GM10266 (cell line): ENCODE measurements around the gene CSAD.
"Not testable (repeated sequence)": the region's sequence is repeated elsewhere in the genome, so short reads cannot be mapped to it uniquely, and the experiment has no call there.

Experiments
- DNase-seq: peaks from one replicate; pipeline ENCODE4 v3.0.0; 2012; ENCODE audit errors: extremely low spot score
- CTCF ChIP-seq: IDR thresholded peaks from 2 replicates; pipeline ENCODE4 v1.5.1; 2012; ENCODE audit warnings: mild to moderate bottlenecking, low read depth; ENCODE audit not compliant: control insufficient read depth, insufficient read depth; ENCODE audit errors: missing control alignments

CSAD gene

DNA sequence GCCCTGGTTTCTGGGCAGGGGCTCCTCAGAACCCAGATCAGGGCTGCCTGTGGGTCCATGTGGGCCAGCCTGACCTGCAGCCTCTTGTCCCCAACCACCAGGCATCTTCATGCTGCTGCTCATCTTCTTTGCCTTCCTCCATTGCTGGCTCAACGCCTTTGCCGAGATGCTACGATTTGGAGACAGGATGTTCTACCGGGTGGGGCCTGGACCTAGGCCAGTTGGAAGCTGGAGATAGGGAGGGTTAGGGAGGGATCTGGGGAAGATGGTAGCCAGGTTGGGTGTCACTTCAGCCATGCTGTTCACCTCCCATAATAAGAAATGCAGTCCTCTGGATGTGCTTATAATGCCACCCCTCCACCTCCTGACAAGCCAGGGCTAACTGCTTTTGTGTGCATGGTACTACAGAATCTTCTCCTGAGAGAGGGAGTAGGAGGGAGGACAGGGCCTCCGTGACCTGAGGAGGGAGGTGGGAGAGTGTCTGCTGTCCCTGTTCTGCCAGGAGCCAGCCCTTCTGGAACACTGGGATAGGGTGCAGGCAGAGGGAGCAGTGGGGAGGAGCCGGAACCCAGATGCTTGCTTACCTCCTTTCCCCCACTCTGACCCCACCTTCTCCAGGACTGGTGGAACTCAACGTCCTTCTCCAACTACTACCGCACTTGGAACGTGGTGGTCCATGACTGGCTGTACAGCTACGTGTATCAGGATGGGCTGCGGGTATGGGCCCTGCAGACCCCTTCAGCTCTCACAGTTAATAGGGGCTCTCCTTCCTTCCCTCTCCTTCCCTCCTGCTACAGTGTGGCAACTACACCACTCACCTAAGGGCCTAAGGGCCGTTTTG is 59.8 kb downstream of the CSAD start:
- TF ChIP-seq CTCF = no peak
- DNase-seq = peak; percentile 28

GRCh38 chr12:53118751-53119300 is 61.9 kb downstream of the CSAD start:
- TF ChIP-seq CTCF = no peak

DNA sequence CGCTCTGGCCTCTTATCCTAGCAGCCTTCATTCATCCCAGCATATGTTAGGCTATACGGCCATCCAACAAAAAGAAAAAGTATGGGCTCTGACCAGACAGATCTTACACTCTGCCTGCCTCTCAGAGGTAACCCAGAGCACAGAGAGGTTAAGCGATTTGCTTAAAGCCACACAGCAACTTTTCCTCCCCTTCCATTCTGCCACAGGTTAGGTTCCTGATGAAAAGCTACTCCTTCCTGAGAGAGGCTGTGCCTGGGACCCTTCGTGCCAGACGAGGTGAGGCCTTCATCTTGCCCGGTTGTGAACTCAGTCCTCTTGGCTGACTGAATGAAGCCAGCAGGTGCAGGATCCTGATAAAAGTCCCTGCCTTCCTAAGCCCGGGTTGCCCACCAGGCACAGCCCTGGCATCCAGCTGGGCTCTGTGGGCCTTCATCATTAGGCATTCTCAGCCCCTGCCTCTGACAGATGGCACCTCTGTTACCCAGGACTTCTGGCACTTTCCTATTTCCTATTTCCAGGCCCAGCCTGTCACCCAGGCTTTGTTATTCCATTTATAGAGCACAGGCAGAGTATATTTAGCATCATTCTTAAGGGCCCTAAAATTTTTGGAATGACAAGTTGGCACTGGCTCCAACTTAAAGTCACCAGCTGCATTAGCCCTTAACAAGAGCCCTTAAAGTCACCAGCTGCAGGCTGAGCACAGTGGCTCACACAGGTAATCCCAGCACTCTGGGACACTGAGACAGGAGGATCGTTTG is 64.7 kb downstream of the CSAD start:
- TF ChIP-seq CTCF = no peak
- peak; percentile 14 for DNase-seq

More at GRCh38 chr12:53118751-53119300, 61.9 kb downstream of the CSAD start:
- peak; percentile 12 for DNase-seq

GRCh38 chr12:53115112-53115890 is 65.4 kb downstream of the CSAD start:
- peak; percentile 22 for DNase-seq
- no peak for TF ChIP-seq CTCF

- TF ChIP-seq CTCF = no peak
- DNase-seq = no peak
These were observed 66.8 kb downstream of the CSAD start for GRCh38 chr12:53113951-53114350.

GRCh38 chr12:53113136-53113705 is 67.5 kb downstream of the CSAD start:
- no peak for DNase-seq
- TF ChIP-seq CTCF = no peak

DNA sequence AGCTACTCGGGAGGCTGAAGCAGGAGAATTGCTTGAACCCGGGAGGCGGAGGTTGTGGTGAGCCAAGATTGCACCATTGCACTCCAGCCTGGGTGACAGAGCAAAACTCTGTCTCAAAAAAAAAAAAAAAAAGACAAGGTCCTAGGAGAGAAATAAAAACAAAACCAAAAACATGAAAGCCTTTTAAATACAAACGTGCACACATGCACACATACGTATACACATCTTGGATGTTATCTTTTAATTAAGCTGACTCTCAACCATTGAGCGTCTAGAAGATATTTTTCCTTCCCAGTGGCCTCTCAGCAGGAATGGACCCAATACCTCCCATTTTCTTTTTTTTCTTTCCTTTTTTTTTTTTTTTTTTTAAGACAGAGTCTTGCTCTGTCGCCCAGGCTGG is 68.3 kb downstream of the CSAD start:
- not testable (repeated sequence) for DNase-seq
